Endothelial cell of umbilical vein (primary cell): ENCODE results near the gene OSBPL8.

Experiments used
- EZH2 ChIP-seq: IDR thresholded peaks from 2 replicates; pipeline ENCODE4 v1.6.1; 2012; ENCODE audit warnings: borderline replicate concordance, low read depth, mild to moderate bottlenecking, moderate library complexity, low read length, inconsistent platforms; ENCODE audit not compliant: severe bottlenecking
- MYC ChIP-seq: IDR thresholded peaks from one replicate; pipeline ENCODE4 v1.6.1; 2011; ENCODE audit warnings: mild to moderate bottlenecking, low read depth, low read length
- POLR2A ChIP-seq: IDR thresholded peaks from 2 replicates; pipeline ENCODE4 v1.6.1; 2012; ENCODE audit warnings: low read depth, mild to moderate bottlenecking, control low read depth, low read length
- TF ChIP-seq, protein P1 (sequence below), 2 donors: IDR thresholded peaks; 1 replicate in 1 of 2; 2 replicates in 1 of 2; pipeline ENCODE4 v1.5.1; 2011; ENCODE audit warnings: low read length in 2 of 2, mild to moderate bottlenecking in 2 of 2, moderate library complexity in 2 of 2, control low read depth in 1 of 2, inconsistent platforms in 1 of 2, low read depth in 1 of 2; ENCODE audit not compliant: insufficient read depth in 1 of 2; ENCODE audit errors: extremely low read depth in 1 of 2

DNA sequence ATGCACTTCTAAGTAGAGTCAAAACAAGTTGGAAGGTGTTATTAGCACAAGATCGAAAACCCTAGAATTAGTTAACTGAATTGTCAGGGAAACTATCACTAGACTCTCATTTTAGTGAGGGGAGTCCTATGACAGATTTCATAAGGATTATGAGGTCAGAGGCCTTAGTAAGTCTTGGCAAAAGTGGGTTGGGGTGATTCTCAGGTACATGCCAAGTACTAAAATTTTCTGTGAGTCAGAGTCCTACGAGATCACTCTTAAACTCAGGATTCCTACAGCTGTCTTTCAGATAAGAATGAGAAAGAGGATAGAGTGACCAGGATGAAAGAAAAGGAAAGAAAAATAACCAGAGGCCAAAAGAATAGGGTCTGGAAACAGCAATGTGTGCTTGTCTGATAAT lies 160.5 kb downstream of the OSBPL8 start:
- TF ChIP-seq, protein P1, sequence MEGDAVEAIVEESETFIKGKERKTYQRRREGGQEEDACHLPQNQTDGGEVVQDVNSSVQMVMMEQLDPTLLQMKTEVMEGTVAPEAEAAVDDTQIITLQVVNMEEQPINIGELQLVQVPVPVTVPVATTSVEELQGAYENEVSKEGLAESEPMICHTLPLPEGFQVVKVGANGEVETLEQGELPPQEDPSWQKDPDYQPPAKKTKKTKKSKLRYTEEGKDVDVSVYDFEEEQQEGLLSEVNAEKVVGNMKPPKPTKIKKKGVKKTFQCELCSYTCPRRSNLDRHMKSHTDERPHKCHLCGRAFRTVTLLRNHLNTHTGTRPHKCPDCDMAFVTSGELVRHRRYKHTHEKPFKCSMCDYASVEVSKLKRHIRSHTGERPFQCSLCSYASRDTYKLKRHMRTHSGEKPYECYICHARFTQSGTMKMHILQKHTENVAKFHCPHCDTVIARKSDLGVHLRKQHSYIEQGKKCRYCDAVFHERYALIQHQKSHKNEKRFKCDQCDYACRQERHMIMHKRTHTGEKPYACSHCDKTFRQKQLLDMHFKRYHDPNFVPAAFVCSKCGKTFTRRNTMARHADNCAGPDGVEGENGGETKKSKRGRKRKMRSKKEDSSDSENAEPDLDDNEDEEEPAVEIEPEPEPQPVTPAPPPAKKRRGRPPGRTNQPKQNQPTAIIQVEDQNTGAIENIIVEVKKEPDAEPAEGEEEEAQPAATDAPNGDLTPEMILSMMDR (IDR thresholded peaks at IDR 0.05; ENCODE audit: extremely low read depth in 1 of 2, insufficient read depth in 1 of 2, low read depth in 1 of 2, low read length in 2 of 2): no peak
- no peak for TF ChIP-seq POLR2A
- TF ChIP-seq EZH2: no peak
- no peak for TF ChIP-seq MYC
